GM18868 (cell line): Measurements from ENCODE around the gene COMT.

Source experiments
- ATAC-seq: cut with Tn5 transposase; IDR thresholded peaks from one replicate; pipeline ENCODE4 v1.9.1; 2021; ENCODE audit warnings: mild to moderate bottlenecking, moderate library complexity; ENCODE audit not compliant: unreplicated experiment

COMT gene

GRCh38 chr22:19992481-19992911 lies 50.9 kb downstream of the COMT start:
- ATAC-seq = no peak

DNA sequence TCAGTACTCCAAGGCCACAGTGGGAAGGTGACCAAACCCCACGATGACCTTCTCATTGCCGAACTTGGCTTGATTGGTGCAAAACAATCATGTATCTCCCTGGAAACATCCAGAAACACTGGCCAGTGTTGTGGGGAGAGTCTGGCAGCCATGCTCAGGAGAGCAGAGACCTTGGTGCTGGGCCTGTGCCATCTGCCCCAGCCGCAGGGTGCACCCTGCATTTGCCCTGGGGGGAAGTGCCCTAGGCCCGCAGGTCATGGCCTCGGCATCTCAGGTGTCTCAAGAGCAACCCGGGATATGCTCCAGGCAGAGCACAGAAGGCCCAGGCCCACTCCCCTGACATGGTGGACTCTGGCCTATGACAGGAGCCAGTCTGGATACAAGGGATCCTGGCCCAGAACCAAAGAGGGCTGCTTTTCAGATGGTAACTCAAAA lies 51.4 kb downstream of the COMT start:
- ATAC-seq = no peak

- ATAC-seq = no peak
These were observed 52.4 kb downstream of the COMT start for GRCh38 chr22:19993926-19994325.

GRCh38 chr22:19994851-19995610 lies 53.5 kb downstream of the COMT start:
- no peak for ATAC-seq

DNA sequence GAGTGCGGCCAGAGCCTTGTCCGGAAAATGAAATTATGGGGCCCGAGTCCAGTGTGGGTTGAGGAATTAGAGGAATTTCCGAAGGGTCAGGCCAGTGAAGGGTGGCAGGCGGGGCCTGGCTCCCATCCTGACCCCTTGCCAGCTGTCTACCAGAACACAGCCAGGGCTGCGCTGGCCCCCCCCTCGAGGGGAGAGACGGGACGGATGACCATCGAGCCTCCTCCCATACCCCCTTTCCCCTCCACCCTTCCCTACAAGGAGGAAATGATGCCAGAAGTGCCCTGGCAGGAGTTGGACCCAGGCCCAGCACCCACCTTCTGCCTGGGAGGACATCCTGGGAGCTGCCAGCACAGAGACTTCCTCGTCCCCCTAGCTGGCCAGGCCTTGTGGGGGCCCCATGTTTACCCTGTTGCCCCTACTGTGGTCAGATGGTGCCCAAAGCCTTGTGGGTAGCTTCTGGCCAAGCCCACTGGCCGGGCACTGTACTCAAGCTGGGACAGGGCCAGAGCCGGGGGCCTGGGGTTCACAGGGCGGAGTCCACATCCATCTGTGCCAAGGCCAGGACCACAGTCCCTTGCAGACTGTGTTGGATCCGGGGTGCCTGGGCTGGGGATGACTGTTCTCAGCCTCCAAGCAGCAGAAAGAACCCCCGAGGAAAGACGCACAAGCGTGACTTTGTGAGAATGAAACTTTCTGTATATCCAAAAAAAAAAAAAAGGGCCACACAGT lies 54.2 kb downstream of the COMT start:
- no peak for ATAC-seq

DNA sequence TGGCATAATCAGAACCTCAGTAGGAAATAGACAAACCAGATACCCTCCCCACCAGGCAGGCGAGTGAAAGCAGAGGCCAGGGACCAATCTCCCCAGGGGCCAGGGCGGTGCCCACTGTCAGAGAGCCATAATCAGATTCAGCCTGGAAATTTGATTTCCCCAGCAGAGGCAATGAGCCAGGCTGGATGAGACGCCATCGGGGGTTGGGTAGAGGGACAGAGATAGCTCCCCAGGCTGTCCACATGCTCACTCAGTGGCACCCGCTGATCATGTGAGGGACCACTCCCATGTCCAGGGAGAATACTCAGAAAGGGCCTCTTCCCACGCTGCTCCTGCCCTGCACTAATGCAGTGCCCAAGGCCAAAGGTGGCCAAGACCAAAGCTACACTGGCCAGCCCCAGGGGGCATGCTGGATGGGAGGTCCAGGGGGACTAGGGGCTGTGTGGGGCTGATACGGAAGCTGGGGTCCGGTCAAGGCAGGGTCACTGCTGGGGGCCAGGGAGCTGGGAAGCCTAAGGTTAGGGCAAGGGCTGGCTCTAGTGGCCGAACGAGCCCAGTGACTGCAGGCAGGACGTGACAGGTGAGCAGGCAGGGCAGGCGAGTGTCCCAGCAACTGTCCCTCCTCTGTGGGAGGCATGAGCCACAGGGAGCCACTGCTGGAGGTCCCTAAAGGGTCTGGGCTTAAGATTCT lies 55.3 kb downstream of the COMT start:
- ATAC-seq = no peak

DNA sequence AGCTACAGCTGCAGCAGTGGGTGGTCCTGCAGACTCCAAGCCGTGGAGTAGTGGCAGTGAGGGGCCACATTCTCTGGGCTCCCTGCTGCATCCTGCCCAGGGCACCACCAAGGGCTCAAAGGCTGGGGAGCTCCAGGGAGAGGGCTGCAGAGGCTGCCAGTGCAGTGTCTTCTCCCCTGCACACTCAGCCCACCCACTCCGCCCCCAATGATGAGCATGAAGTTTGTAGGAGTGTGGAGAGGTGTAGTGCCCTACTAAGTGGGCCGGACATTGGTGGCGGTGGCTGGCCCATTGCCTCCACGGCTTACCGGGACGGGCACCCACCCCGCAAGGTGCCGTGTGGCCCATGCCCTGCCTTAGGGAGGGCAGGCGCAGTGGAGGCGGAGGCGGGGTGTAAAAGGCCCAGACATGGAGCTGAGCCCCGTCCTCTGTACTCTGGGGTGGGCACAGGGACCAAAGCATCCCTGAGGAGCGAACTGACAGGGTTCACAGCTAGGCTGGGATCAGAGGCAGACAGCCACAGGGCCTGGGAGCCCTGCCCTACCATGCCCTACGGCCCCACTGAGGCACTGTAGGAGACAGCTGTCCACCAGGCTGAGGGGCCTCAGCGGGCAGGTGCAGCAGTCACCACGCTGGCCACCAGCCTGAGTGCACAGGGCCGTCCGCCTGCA lies 56.1 kb downstream of the COMT start:
- no peak for ATAC-seq

GRCh38 chr22:19998232-19998951 lies 56.8 kb downstream of the COMT start:
- ATAC-seq = no peak

GRCh38 chr22:19998991-19999820 lies 57.6 kb downstream of the COMT start:
- no peak for ATAC-seq

GRCh38 chr22:20000246-20001081 lies 58.9 kb downstream of the COMT start:
- ATAC-seq = no peak

GRCh38 chr22:20001082-20001638 lies 59.6 kb downstream of the COMT start:
- no peak for ATAC-seq

- ATAC-seq = no peak
These were observed 60.6 kb downstream of the COMT start for GRCh38 chr22:20002128-20002527.

DNA sequence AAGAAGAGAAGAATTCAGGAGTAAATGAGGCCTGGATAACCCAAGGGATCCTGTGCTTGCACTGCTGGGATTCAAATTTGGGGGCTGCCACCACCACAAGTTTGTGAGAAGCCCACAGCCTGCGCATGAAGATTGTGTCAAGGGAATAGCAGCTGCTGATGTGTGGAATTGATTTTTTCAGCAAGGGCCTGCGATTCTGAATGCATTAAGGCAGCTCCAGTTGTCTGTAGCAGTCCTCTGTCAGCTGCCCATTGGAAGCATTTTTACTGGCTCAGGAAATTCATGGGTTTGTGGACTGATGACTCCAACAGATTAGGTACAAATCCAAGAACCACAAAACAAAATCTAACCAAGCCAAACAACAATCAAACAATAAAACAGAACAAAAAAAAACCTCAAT lies 61.1 kb downstream of the COMT start:
- no peak for ATAC-seq

GRCh38 chr22:20003304-20003703 lies 61.7 kb downstream of the COMT start:
- ATAC-seq = no peak

- no peak for ATAC-seq
These were observed 62.9 kb downstream of the COMT start for GRCh38 chr22:20004464-20004863.

GRCh38 chr22:20008221-20008995 lies 66.8 kb downstream of the COMT start:
- ATAC-seq = no peak

GRCh38 chr22:20009018-20009491 lies 67.5 kb downstream of the COMT start:
- no peak for ATAC-seq
